SK-N-SH (cell line): ENCODE measurements around the gene ATP8B3. TPM values are rescaled to one million over a fixed set of nuclear protein-coding genes. Genes with fewer than 3 reads are reported as not detected.

Source experiments
- CTCF ChIA-PET: fragments of 300-600, 350-600 bp; formaldehyde crosslinking; extraction: SDS; loops from one replicate; lab custom pipeline; 2021; lab: Yijun Ruan, JAX
- POLR2A ChIA-PET: fragments of 350-600 bp; sonication (Branson Sonifier 250); formaldehyde crosslinking; extraction: SDS; loops from one replicate; lab custom pipeline; 2020; ENCODE audit warnings: antibody characterized with exemption, inconsistent platforms; lab: Yijun Ruan, JAX
- DNase-seq: peaks from one replicate; pipeline ENCODE4 v3.0.0; 2012
- H2AFZ ChIP-seq: fragments of 200-600 bp; sonication (generic); 2 replicates; pipeline ENCODE4 v1.8.1; 2016; ENCODE audit warnings: antibody characterized with exemption, mild to moderate bottlenecking, low read depth
- H3F3A ChIP-seq: fragments of 200-600 bp; sonication (generic); replicated peaks from 2 replicates; pipeline ENCODE3; 2016; ENCODE audit warnings: antibody characterized with exemption, mild to moderate bottlenecking; ENCODE audit not compliant: insufficient read depth
- H3K27ac ChIP-seq, 2 experiments: fragments of 200-500 bp in 1 of 2; fragments of 200-600 bp in 1 of 2; sonication (Bioruptor generic) in 1 of 2; sonication (generic), shearing (Covaris generic) in 1 of 2; 2 replicates each; pipeline versions ENCODE4 v1.5.1 to v1.6.1; 2014 to 2016; ENCODE audit warnings: low read depth in 2 of 2, inconsistent platforms in 1 of 2, low read length in 1 of 2, mild to moderate bottlenecking in 1 of 2, mixed read lengths in 1 of 2
- H3K27me3 ChIP-seq: fragments of 200-600 bp; sonication (generic), shearing (Covaris generic); 2 replicates; pipeline ENCODE4 v1.6.1; 2016; ENCODE audit warnings: mixed run types; ENCODE audit not compliant: insufficient read depth
- H3K36me3 ChIP-seq, 2 experiments: fragments of 200-500 bp in 1 of 2; fragments of 200-600 bp in 1 of 2; sonication (Bioruptor generic) in 1 of 2; sonication (generic) in 1 of 2; replicated peaks in 1 of 2; 2 replicates each; pipeline versions ENCODE3 to v1.5.1; 2014 to 2016; ENCODE audit warnings: low read length in 1 of 2, mild to moderate bottlenecking in 1 of 2; ENCODE audit not compliant: insufficient read depth in 2 of 2, control insufficient read depth in 1 of 2
- H3K4me1 ChIP-seq, 2 experiments: fragments of 200-500 bp in 1 of 2; fragments of 200-600 bp in 1 of 2; sonication (Bioruptor generic) in 1 of 2; sonication (generic), shearing (Covaris generic) in 1 of 2; 2 replicates each; pipeline versions ENCODE4 v1.5.1 to v1.6.1; 2014 to 2016; ENCODE audit warnings: low read depth in 1 of 2, low read length in 1 of 2, mixed run types in 1 of 2; ENCODE audit not compliant: insufficient read depth in 2 of 2, control insufficient read depth in 1 of 2
- H3K4me2 ChIP-seq: fragments of 200-600 bp; sonication (generic), shearing (Covaris generic); 2 replicates; pipeline ENCODE4 v1.6.1; 2017; ENCODE audit warnings: mixed run types
- H3K4me3 ChIP-seq, 2 experiments: fragments of 200-500 bp in 1 of 2; fragments of 200-600 bp in 1 of 2; sonication (Bioruptor generic) in 1 of 2; sonication (generic), shearing (Covaris generic) in 1 of 2; 2 replicates each; pipeline versions ENCODE4 v1.5.1 to v1.8.1; 2014 to 2016; ENCODE audit warnings: low read depth in 2 of 2, inconsistent platforms in 1 of 2, low read length in 1 of 2, mild to moderate bottlenecking in 1 of 2, mixed read lengths in 1 of 2, moderate library complexity in 1 of 2
- H3K79me2 ChIP-seq: fragments of 200-600 bp; sonication (generic); 2 replicates; pipeline ENCODE4 v1.8.1; 2017; ENCODE audit warnings: mild to moderate bottlenecking; ENCODE audit not compliant: insufficient read depth
- H3K9ac ChIP-seq: fragments of 200-600 bp; sonication (generic); 2 replicates; pipeline ENCODE4 v1.6.1; 2017; ENCODE audit warnings: mixed run types
- H3K9me2 ChIP-seq: fragments of 200-600 bp; sonication (generic); 2 replicates; pipeline ENCODE4 v1.6.1; 2017; ENCODE audit warnings: mixed run types
- H3K9me3 ChIP-seq: fragments of 200-600 bp; sonication (generic); 2 replicates; pipeline ENCODE4 v1.6.1; 2017; ENCODE audit warnings: mixed run types, mild to moderate bottlenecking, moderate library complexity
- H4K20me1 ChIP-seq: fragments of 200-600 bp; sonication (generic); 2 replicates; pipeline ENCODE4 v1.6.1; 2017; ENCODE audit warnings: mild to moderate bottlenecking, mixed run types; ENCODE audit not compliant: insufficient read depth
- CHD2 ChIP-seq: fragments of 150-350 bp; IDR thresholded peaks from 2 replicates; pipeline ENCODE4 v1.6.1; 2018; ENCODE audit warnings: low read length; ENCODE audit not compliant: partially characterized antibody
- EZH2phosphoT487 ChIP-seq: fragments of 200-600 bp; sonication (generic); IDR thresholded peaks from 2 replicates; pipeline ENCODE4 v1.6.1; 2017; ENCODE audit warnings: low read depth, mixed run types, mild to moderate bottlenecking, antibody characterized with exemption, moderate library complexity, borderline replicate concordance
- FOXJ3 ChIP-seq: sonication (generic); formaldehyde crosslinking; IDR thresholded peaks from 2 replicates; pipeline ENCODE4 v1.5.1; 2020; ENCODE audit warnings: mild to moderate bottlenecking, missing genetic modification reagents
- GABPA ChIP-seq: IDR thresholded peaks from 2 replicates; pipeline ENCODE4 v1.4.0; 2012; ENCODE audit warnings: low read depth, mild to moderate bottlenecking
- GATA2 ChIP-seq: sonication (generic); formaldehyde crosslinking; IDR thresholded peaks from 2 replicates; pipeline ENCODE4 v1.5.0; 2020; ENCODE audit warnings: mild to moderate bottlenecking, missing genetic modification reagents
- RFX5 ChIP-seq: IDR thresholded peaks from 2 replicates; pipeline ENCODE4 v1.6.1; 2012; ENCODE audit warnings: mild to moderate bottlenecking, improper control_type of control experiment, low read length
- RXRA ChIP-seq: IDR thresholded peaks from 2 replicates; pipeline ENCODE4 v1.4.0; 2012; ENCODE audit warnings: low read depth, mild to moderate bottlenecking, borderline replicate concordance
- SMC3 ChIP-seq: IDR thresholded peaks from 2 replicates; pipeline ENCODE4 v1.6.1; 2012; ENCODE audit warnings: low read depth, low read length, improper control_type of control experiment
- WGBS: methylation state at CpG from one replicate; pipeline ENCODE4 v1.1.6; 2017; ENCODE audit warnings: low lambda C conversion rate; 5-methylcytosine and 5-hydroxymethylcytosine counted together
- polyA plus RNA-seq, 3 experiments: library from polyadenylated mRNA; depleted of rRNA; stranded (reverse); fragments of >200 nt; gene quantifications; 2 replicates each; pipeline ENCODE4 v1.2.3, GENCODE V29; 2012
- TF ChIP-seq, protein P1 (sequence below): IDR thresholded peaks from 2 replicates; pipeline ENCODE4 v1.4.0; 2012; ENCODE audit warnings: low read depth, borderline replicate concordance
- TF ChIP-seq, protein P2 (sequence below): IDR thresholded peaks from 2 replicates; pipeline ENCODE4 v1.6.1; 2012; ENCODE audit warnings: mild to moderate bottlenecking, low read depth, low read length, moderate library complexity
- TF ChIP-seq, protein P3 (sequence below): IDR thresholded peaks from 2 replicates; pipeline ENCODE4; 2012
- TF ChIP-seq, protein P4 (sequence below): IDR thresholded peaks from 2 replicates; pipeline ENCODE4 v1.4.0; 2012; ENCODE audit warnings: low read depth

ATP8B3 gene
- polyA plus RNA-seq, 1 of the 3 experiments (the other 2 are of a cell fraction): 8.0 TPM

DNA sequence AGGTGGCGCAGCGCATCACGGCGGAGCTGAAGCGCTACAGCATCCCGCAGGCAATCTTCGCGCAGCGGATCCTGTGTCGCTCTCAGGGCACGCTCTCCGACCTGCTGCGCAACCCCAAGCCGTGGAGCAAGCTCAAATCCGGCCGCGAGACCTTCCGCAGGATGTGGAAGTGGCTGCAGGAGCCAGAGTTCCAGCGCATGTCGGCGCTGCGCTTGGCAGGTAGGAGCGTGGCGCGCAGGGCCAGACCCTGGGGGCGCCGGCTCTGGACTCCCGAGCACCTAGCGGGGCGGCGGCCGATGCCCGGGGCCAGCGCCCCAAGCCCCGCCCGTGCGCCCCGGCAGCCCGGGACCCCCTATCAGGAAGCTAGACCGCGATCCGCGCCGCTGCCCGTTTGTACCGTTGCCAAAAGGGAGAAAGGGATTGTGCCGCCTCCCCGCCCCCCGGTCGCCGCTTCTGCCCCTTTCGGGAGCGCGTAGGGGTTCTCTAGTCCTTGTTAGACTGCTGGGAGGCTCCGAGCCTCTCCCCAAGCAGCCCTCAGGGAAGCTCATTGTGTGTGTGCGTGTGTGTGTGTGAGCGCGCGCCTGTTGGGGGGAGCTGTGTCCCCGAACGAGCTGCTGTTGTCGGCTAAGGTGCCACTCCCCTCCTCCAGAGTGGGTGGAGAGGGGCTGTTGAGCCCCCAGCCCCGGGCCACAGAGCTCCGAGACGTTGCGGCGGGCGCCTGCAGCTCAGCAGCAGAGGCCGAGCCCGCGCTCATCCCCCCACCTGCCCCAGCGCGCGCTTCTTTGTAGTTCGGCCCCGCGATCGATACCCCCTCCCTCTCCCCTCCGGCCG, 57.2 kb downstream of the ATP8B3 start (continued):
- TF ChIP-seq, protein P1, sequence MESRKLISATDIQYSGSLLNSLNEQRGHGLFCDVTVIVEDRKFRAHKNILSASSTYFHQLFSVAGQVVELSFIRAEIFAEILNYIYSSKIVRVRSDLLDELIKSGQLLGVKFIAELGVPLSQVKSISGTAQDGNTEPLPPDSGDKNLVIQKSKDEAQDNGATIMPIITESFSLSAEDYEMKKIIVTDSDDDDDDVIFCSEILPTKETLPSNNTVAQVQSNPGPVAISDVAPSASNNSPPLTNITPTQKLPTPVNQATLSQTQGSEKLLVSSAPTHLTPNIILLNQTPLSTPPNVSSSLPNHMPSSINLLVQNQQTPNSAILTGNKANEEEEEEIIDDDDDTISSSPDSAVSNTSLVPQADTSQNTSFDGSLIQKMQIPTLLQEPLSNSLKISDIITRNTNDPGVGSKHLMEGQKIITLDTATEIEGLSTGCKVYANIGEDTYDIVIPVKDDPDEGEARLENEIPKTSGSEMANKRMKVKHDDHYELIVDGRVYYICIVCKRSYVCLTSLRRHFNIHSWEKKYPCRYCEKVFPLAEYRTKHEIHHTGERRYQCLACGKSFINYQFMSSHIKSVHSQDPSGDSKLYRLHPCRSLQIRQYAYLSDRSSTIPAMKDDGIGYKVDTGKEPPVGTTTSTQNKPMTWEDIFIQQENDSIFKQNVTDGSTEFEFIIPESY: no peak

DNA sequence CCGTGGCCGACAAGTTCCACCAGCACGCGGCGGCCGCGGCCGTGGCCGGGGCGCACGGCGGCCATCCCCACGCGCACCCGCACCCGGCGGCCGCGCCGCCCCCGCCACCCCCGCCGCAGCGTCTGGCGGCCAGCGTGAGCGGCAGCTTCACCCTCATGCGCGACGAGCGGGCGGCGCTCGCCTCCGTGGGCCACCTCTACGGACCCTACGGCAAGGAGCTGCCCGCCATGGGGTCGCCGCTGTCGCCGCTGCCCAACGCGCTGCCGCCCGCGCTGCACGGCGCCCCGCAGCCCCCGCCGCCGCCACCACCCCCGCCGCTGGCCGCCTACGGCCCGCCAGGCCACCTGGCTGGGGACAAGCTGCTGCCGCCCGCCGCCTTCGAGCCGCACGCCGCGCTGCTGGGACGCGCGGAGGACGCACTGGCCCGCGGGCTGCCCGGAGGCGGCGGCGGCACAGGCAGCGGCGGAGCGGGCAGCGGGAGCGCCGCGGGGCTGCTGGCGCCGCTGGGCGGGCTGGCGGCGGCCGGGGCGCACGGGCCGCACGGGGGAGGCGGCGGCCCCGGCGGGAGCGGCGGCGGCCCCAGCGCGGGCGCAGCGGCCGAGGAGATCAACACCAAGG, 57.9 kb downstream of the ATP8B3 start:
- H2AFZ ChIP-seq: no peak overlapping the region
- no peaks in the 10 kb centered on the region for H3K9me3 ChIP-seq
- TF ChIP-seq RXRA (no peak), CHD2 (no peak), GABPA (no peak), GATA2 (CRISPR knock-in tag) (no peak), FOXJ3 (CRISPR knock-in tag) (no peak), EZH2phosphoT487 (no peak), RFX5 (no peak), SMC3 (no peak)
- TF ChIP-seq, protein P2, sequence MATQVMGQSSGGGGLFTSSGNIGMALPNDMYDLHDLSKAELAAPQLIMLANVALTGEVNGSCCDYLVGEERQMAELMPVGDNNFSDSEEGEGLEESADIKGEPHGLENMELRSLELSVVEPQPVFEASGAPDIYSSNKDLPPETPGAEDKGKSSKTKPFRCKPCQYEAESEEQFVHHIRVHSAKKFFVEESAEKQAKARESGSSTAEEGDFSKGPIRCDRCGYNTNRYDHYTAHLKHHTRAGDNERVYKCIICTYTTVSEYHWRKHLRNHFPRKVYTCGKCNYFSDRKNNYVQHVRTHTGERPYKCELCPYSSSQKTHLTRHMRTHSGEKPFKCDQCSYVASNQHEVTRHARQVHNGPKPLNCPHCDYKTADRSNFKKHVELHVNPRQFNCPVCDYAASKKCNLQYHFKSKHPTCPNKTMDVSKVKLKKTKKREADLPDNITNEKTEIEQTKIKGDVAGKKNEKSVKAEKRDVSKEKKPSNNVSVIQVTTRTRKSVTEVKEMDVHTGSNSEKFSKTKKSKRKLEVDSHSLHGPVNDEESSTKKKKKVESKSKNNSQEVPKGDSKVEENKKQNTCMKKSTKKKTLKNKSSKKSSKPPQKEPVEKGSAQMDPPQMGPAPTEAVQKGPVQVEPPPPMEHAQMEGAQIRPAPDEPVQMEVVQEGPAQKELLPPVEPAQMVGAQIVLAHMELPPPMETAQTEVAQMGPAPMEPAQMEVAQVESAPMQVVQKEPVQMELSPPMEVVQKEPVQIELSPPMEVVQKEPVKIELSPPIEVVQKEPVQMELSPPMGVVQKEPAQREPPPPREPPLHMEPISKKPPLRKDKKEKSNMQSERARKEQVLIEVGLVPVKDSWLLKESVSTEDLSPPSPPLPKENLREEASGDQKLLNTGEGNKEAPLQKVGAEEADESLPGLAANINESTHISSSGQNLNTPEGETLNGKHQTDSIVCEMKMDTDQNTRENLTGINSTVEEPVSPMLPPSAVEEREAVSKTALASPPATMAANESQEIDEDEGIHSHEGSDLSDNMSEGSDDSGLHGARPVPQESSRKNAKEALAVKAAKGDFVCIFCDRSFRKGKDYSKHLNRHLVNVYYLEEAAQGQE: no peak
- TF ChIP-seq, protein P3, sequence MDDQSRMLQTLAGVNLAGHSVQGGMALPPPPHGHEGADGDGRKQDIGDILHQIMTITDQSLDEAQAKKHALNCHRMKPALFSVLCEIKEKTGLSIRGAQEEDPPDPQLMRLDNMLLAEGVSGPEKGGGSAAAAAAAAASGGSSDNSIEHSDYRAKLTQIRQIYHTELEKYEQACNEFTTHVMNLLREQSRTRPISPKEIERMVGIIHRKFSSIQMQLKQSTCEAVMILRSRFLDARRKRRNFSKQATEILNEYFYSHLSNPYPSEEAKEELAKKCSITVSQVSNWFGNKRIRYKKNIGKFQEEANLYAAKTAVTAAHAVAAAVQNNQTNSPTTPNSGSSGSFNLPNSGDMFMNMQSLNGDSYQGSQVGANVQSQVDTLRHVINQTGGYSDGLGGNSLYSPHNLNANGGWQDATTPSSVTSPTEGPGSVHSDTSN: no peak
- TF ChIP-seq, protein P1: no peak
- TF ChIP-seq, protein P4, sequence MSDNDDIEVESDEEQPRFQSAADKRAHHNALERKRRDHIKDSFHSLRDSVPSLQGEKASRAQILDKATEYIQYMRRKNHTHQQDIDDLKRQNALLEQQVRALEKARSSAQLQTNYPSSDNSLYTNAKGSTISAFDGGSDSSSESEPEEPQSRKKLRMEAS: no peak
- H3K79me2 ChIP-seq: no peaks in the 10 kb centered on the region
- no CpG with 5 or more reads among the region's 105 CpGs for WGBS
- H3K4me2 ChIP-seq: no peak overlapping the region
- H3K36me3 ChIP-seq: no peaks in the 10 kb centered on the region
- ChIA-PET CTCF (interaction anchor here (0.7 to 4.2 kb wide), 6 partner anchors 9 to 82 kb away, joined by 3 to 20 read pairs (median 4); no protein-coding TSS in a partner anchor), POLR2A (no interaction called here)
- no peaks in the 10 kb centered on the region for H3K4me1 ChIP-seq
- H4K20me1 ChIP-seq: peaks cover 44% of the 10 kb centered on the region
- no peak overlapping the region for H3K27ac ChIP-seq
- no peaks in the 10 kb centered on the region for H3K9me2 ChIP-seq
- no peak overlapping the region for H3K9ac ChIP-seq
- H3K4me3 ChIP-seq: no peak overlapping the region
- no peaks in the 10 kb centered on the region for H3F3A ChIP-seq
- no peak for DNase-seq
- peaks cover 86% of the 10 kb centered on the region for H3K27me3 ChIP-seq
